ENCODE results near the gene C16orf54. TPM values are rescaled to one million over a fixed set of nuclear protein-coding genes. Genes with fewer than 3 reads are reported as not detected.
"Not testable (repeated sequence)": the region's sequence is repeated elsewhere in the genome, so short reads cannot be mapped to it uniquely, and the experiment has no call there.

C16orf54 gene
- total and polyA plus RNA-seq, 2 experiments from 2014 or later = 3.2 TPM; not detected in 1

GRCh38 chr16:29697391-29697790 lies 48.4 kb downstream of the C16orf54 start:
- peaks cover 24% of the 10 kb centered on the region for H3K4me1 Mint-ChIP-seq
- peaks cover 22% of the 10 kb centered on the region for H3F3A ChIP-seq (replicated peaks; ENCODE audit: low read depth)
- H3K36me3 Mint-ChIP-seq (ENCODE audit: low read depth) = peaks cover 40% of the 10 kb centered on the region
- DNase-seq (ENCODE audit: low spot score) (no peak), ATAC-seq (no peak)
- H3K79me2 ChIP-seq (replicated peaks; ENCODE audit: insufficient read depth) = peaks cover 22% of the 10 kb centered on the region
- H3K4me3 ChIP-seq = no peak overlapping the region
- H3K27ac Mint-ChIP-seq = no peak overlapping the region
- H2AFZ ChIP-seq = no peak overlapping the region
- H3K9me3 Mint-ChIP-seq = peaks cover 15% of the 10 kb centered on the region
- peaks cover 2% of the 10 kb centered on the region; the same call in 1 of the 2 replicates for H4K20me1 ChIP-seq (replicated peaks; ENCODE audit: insufficient read depth)
- H3K27me3 Mint-ChIP-seq (ENCODE audit: insufficient read depth, low read depth, poor library complexity) = peaks cover 25% of the 10 kb centered on the region
- no peak overlapping the region for H3K4me3 Mint-ChIP-seq
- H3K27ac ChIP-seq (ENCODE audit: low read depth) = no peak overlapping the region
- no peak overlapping the region for H3K4me2 ChIP-seq
- no peaks in the 10 kb centered on the region for H3K27me3 ChIP-seq (ENCODE audit: insufficient read depth)
- 0 out of 2 replicates have a peak, but pooled peaks cover 4% of the 10 kb centered on the region for H3K36me3 ChIP-seq (ENCODE audit: insufficient read depth)
- H3K9me2 ChIP-seq (ENCODE audit: insufficient read depth) = no peaks in the 10 kb centered on the region
- H3K4me1 ChIP-seq (ENCODE audit: insufficient read depth) = peaks cover 17% of the 10 kb centered on the region
- no peak for TF ChIP-seq CTCF (conservative IDR thresholded peaks at IDR 0.05; ENCODE audit: low read depth in 2 of 2)

GRCh38 chr16:29696881-29697331 lies 48.9 kb downstream of the C16orf54 start:
- ATAC-seq = no peak
- TF ChIP-seq REST (IDR thresholded peaks at IDR 0.05; ENCODE audit: unreplicated experiment) = no peak
- TF ChIP-seq ZNF114 (CRISPR knock-in tag; IDR thresholded peaks at IDR 0.05) = no peak
- TF ChIP-seq CTCF (conservative IDR thresholded peaks at IDR 0.05; ENCODE audit: low read depth in 2 of 2) = no peak
- TF ChIP-seq ETS1 (IDR thresholded peaks at IDR 0.05) = no peak
- no peak for TF ChIP-seq EZH2 (IDR thresholded peaks at IDR 0.05; ENCODE audit: low read depth, unreplicated experiment)
- no peak for TF ChIP-seq ZNF331 (CRISPR knock-in tag; IDR thresholded peaks at IDR 0.05; ENCODE audit: low read depth)
- no peak for TF ChIP-seq EZH2phosphoT487 (IDR thresholded peaks at IDR 0.05; ENCODE audit: unreplicated experiment)
- TF ChIP-seq POLR2AphosphoS5 (IDR thresholded peaks at IDR 0.05; ENCODE audit: low read depth) = no peak
- Histone ChIP-seq H3K79me2 (replicated peaks; ENCODE audit: insufficient read depth) (peaks cover 25% of the 10 kb centered on the region), H3K27me3 (ENCODE audit: insufficient read depth) (no peaks in the 10 kb centered on the region), H3K4me1 (ENCODE audit: insufficient read depth) (peaks cover 12% of the 10 kb centered on the region), H4K20me1 (replicated peaks; ENCODE audit: insufficient read depth) (peaks cover 3% of the 10 kb centered on the region; the same call in 1 of the 2 replicates), H3F3A (replicated peaks; ENCODE audit: low read depth) (peaks cover 22% of the 10 kb centered on the region), H2AFZ (no peak overlapping the region), H3K27ac (ENCODE audit: low read depth) (no peak overlapping the region), H3K9me2 (ENCODE audit: insufficient read depth) (no peaks in the 10 kb centered on the region), H3K36me3 (ENCODE audit: insufficient read depth) (0 out of 2 replicates have a peak, but pooled peaks cover 4% of the 10 kb centered on the region), H3K4me3 (no peak overlapping the region), H3K4me2 (no peak overlapping the region)
- Mint-ChIP-seq H3K36me3 (ENCODE audit: low read depth) (peaks cover 40% of the 10 kb centered on the region), H3K9me3 (peaks cover 15% of the 10 kb centered on the region), H3K27me3 (ENCODE audit: insufficient read depth, low read depth, poor library complexity) (peaks cover 26% of the 10 kb centered on the region), H3K27ac (no peak overlapping the region), H3K4me3 (no peak overlapping the region), H3K4me1 (peaks cover 19% of the 10 kb centered on the region; the same call in 2 of the 3 replicates)
- no peak for DNase-seq (ENCODE audit: low spot score)

- not testable (repeated sequence) for H3K9me2 ChIP-seq (ENCODE audit: insufficient read depth); ATAC-seq; H3K27me3 ChIP-seq (ENCODE audit: insufficient read depth); H3K4me2 ChIP-seq; H3K36me3 ChIP-seq (ENCODE audit: insufficient read depth); DNase-seq (ENCODE audit: low spot score); H3K27ac ChIP-seq (ENCODE audit: low read depth); H3K4me3 ChIP-seq; H3K4me3 Mint-ChIP-seq; H4K20me1 ChIP-seq (replicated peaks; ENCODE audit: insufficient read depth); H3K27ac Mint-ChIP-seq; H2AFZ ChIP-seq
- Mint-ChIP-seq H3K36me3 (ENCODE audit: low read depth) (peaks cover 47% of the 10 kb centered on the region), H3K4me1 (peaks cover 17% of the 10 kb centered on the region), H3K9me3 (peaks cover 15% of the 10 kb centered on the region), H3K27me3 (ENCODE audit: insufficient read depth, low read depth, poor library complexity) (peaks cover 28% of the 10 kb centered on the region)
- Histone ChIP-seq H3K4me1 (ENCODE audit: insufficient read depth) (peaks cover 13% of the 10 kb centered on the region), H3K79me2 (replicated peaks; ENCODE audit: insufficient read depth) (peaks cover 34% of the 10 kb centered on the region), H3F3A (replicated peaks; ENCODE audit: low read depth) (peaks cover 27% of the 10 kb centered on the region)
These were observed 50.1 kb downstream of the C16orf54 start for GRCh38 chr16:29695675-29696074.

All from GM23338 (cell line).